ENCODE measurements around the gene WDR86.

WDR86 gene

GRCh38 chr7:151379534-151380198 is 30.2 kb downstream of the WDR86 start:
- no peak for DNase-seq (ENCODE audit: low spot score)

GRCh38 chr7:151379193-151379520 is 30.7 kb downstream of the WDR86 start:
- DNase-seq (ENCODE audit: low spot score): no peak

GRCh38 chr7:151378496-151379192 is 31.2 kb downstream of the WDR86 start:
- DNase-seq (ENCODE audit: low spot score): no peak

GRCh38 chr7:151378011-151378410 is 31.8 kb downstream of the WDR86 start:
- DNase-seq (ENCODE audit: low spot score): no peak

GRCh38 chr7:151377406-151377805 is 32.4 kb downstream of the WDR86 start:
- no peak for DNase-seq (ENCODE audit: low spot score)

GRCh38 chr7:151376218-151376902 is 33.5 kb downstream of the WDR86 start:
- no peak for DNase-seq (ENCODE audit: low spot score)

GRCh38 chr7:151375530-151376217 is 34.2 kb downstream of the WDR86 start:
- DNase-seq (ENCODE audit: low spot score): no peak

GRCh38 chr7:151374726-151375125 is 35.1 kb downstream of the WDR86 start:
- DNase-seq (ENCODE audit: low spot score): no peak

- no peak for DNase-seq (ENCODE audit: low spot score)
These were observed 35.7 kb downstream of the WDR86 start for GRCh38 chr7:151374139-151374538.

- no peak for DNase-seq (ENCODE audit: low spot score)
These were observed 36.2 kb downstream of the WDR86 start for GRCh38 chr7:151373599-151373998.

- no peak for DNase-seq (ENCODE audit: low spot score)
These were observed 37.1 kb downstream of the WDR86 start for GRCh38 chr7:151372612-151373265.

- DNase-seq (ENCODE audit: low spot score): no peak
These were observed 38.6 kb downstream of the WDR86 start for GRCh38 chr7:151371266-151371665.

- DNase-seq (ENCODE audit: low spot score): peak; percentile 88
These were observed 41.7 kb downstream of the WDR86 start for GRCh38 chr7:151368136-151368571.

- DNase-seq (ENCODE audit: low spot score): no peak
These were observed 42.6 kb downstream of the WDR86 start for GRCh38 chr7:151367284-151367683.

- DNase-seq (ENCODE audit: low spot score): no peak
These were observed 43.0 kb downstream of the WDR86 start for GRCh38 chr7:151366880-151367222.

- no peak for DNase-seq (ENCODE audit: low spot score)
These were observed 43.5 kb downstream of the WDR86 start for GRCh38 chr7:151366166-151366879.

- no peak for DNase-seq (ENCODE audit: low spot score)
These were observed 46.7 kb downstream of the WDR86 start for GRCh38 chr7:151363182-151363581.

- no peak for DNase-seq (ENCODE audit: low spot score)
These were observed 48.5 kb downstream of the WDR86 start for GRCh38 chr7:151361193-151361959.

GRCh38 chr7:151352512-151352911 is 57.3 kb downstream of the WDR86 start:
- no peak for DNase-seq (ENCODE audit: low spot score)

- no peak for DNase-seq (ENCODE audit: low spot score)
These were observed 57.9 kb downstream of the WDR86 start for GRCh38 chr7:151351967-151352366.

GRCh38 chr7:151351027-151351426 is 58.8 kb downstream of the WDR86 start:
- DNase-seq (ENCODE audit: low spot score): no peak

All from ecto neural progenitor cell (in vitro differentiated cells).